Vagina (tissue), 2 donors: ENCODE measurements around the gene AHNAK2.

Source experiments
- CTCF ChIP-seq, 3 experiments: fragments of 450-650 bp in 2 of 3; fragments of 200-600 bp in 1 of 3; sonication (generic) in 1 of 3; IDR thresholded peaks; one replicate each; pipeline ENCODE4 v1.5.1; 2017 to 2019; ENCODE audit warnings: antibody characterized with exemption in 3 of 3, mild to moderate bottlenecking in 2 of 3, moderate library complexity in 2 of 3
- POLR2A ChIP-seq, 2 donors: fragments of 450-650 bp; IDR thresholded peaks; one replicate each; pipeline ENCODE4 v1.6.1; 2017; ENCODE audit warnings: antibody characterized with exemption in 2 of 2, mild to moderate bottlenecking in 2 of 2, moderate library complexity in 2 of 2
- POLR2AphosphoS5 ChIP-seq, 2 donors: sonication (generic); formaldehyde crosslinking; IDR thresholded peaks; one replicate each; pipeline ENCODE4 v1.9.0; 2017; ENCODE audit warnings: antibody characterized with exemption in 2 of 2, mild to moderate bottlenecking in 2 of 2, low read depth in 1 of 2; ENCODE audit not compliant: insufficient read depth in 1 of 2

GRCh38 chr14:104927432-104927816, 50.8 kb downstream of the AHNAK2 start:
- TF ChIP-seq CTCF (IDR thresholded peaks at IDR 0.05) (no peak), POLR2A (IDR thresholded peaks at IDR 0.05) (no peak), POLR2AphosphoS5 (IDR thresholded peaks at IDR 0.05; ENCODE audit: insufficient read depth in 1 of 2, low read depth in 1 of 2) (no peak)
